GM19328 (cell line): Measurements from ENCODE around the gene RPL18.
"Not testable (repeated sequence)": the region's sequence is repeated elsewhere in the genome, so short reads cannot be mapped to it uniquely, and the experiment has no call there.

Source experiments
- ATAC-seq: cut with Tn5 transposase; IDR thresholded peaks from one replicate; pipeline ENCODE4 v1.9.1; 2021; ENCODE audit warnings: mild to moderate bottlenecking, moderate library complexity; ENCODE audit not compliant: unreplicated experiment

Gene RPL18

GRCh38 chr19:48588670-48589401 lies 30.1 kb downstream of the RPL18 start:
- ATAC-seq, result no peak

GRCh38 chr19:48587387-48587786 lies 31.6 kb downstream of the RPL18 start:
- ATAC-seq, result no peak

- ATAC-seq, result no peak
These were observed 36.8 kb downstream of the RPL18 start for GRCh38 chr19:48582168-48582567.

GRCh38 chr19:48578891-48579290 lies 40.1 kb downstream of the RPL18 start:
- ATAC-seq, result no peak

- not testable (repeated sequence) for ATAC-seq
These were observed 41.1 kb downstream of the RPL18 start for GRCh38 chr19:48577908-48578307.

- no peak for ATAC-seq
These were observed 42.9 kb downstream of the RPL18 start for GRCh38 chr19:48575931-48576622.

- no peak for ATAC-seq
These were observed 45.8 kb downstream of the RPL18 start for GRCh38 chr19:48573163-48573505.

- ATAC-seq, result no peak
These were observed 47.4 kb downstream of the RPL18 start for GRCh38 chr19:48571378-48572162.

- ATAC-seq, result no peak
These were observed 49.2 kb downstream of the RPL18 start for GRCh38 chr19:48569814-48570213.

GRCh38 chr19:48568345-48568886 lies 50.6 kb downstream of the RPL18 start:
- ATAC-seq, result no peak
